HUES64 (cell line): ENCODE data around the gene ELAC1.
A peak's percentile ranks its signal among the peaks of the same experiment; 100 is the strongest.

Source experiments
- H3K27ac ChIP-seq: 2 replicates; pipeline ENCODE4 v1.7.0; 2013; ENCODE audit warnings: low read depth, low read length, inconsistent platforms
- H3K27me3 ChIP-seq: 2 replicates; pipeline ENCODE4 v1.6.1; 2013; ENCODE audit warnings: mild to moderate bottlenecking, low read length; ENCODE audit not compliant: insufficient read depth
- H3K36me3 ChIP-seq: 2 replicates; pipeline ENCODE4 v1.6.1; 2013; ENCODE audit warnings: mild to moderate bottlenecking, low read length; ENCODE audit not compliant: insufficient read depth
- H3K4me1 ChIP-seq: 2 replicates; pipeline ENCODE4 v1.6.1; 2013; ENCODE audit warnings: mild to moderate bottlenecking, low read length, moderate library complexity; ENCODE audit not compliant: insufficient read depth
- H3K4me3 ChIP-seq: 2 replicates; pipeline ENCODE4 v1.5.1; 2013; ENCODE audit warnings: mild to moderate bottlenecking, low read length, moderate library complexity
- H3K9ac ChIP-seq: 2 replicates; pipeline ENCODE4 v1.6.1; 2013; ENCODE audit warnings: mild to moderate bottlenecking, low read depth, low read length
- H3K9me3 ChIP-seq: 2 replicates; pipeline ENCODE4 v1.6.1; 2013; ENCODE audit warnings: low read depth, low read length; ENCODE audit not compliant: insufficient read depth
- WGBS: fragments of 150-250, 120-280 bp; methylation state at CpG from one replicate; pipeline ENCODE4 v1.1.7; 2013; ENCODE audit warnings: missing lambda C conversion rate; 5-methylcytosine and 5-hydroxymethylcytosine counted together

Gene ELAC1

GRCh38 chr18:50973367-50974126 is 5.7 kb downstream of the ELAC1 start:
- Histone ChIP-seq H3K27ac (no peak overlapping the region), H3K36me3 (peaks cover 30% of the 10 kb centered on the region), H3K27me3 (no peaks in the 10 kb centered on the region), H3K4me1 (peaks cover 16% of the 10 kb centered on the region), H3K4me3 (no peak overlapping the region), H3K9me3 (peaks cover 27% of the 10 kb centered on the region), H3K9ac (no peak overlapping the region)
- 90% methylated on average over 4 of the region's 4 CpGs for WGBS

- Histone ChIP-seq H3K9me3 (peaks cover 32% of the 10 kb centered on the region), H3K36me3 (peaks cover 35% of the 10 kb centered on the region), H3K27ac (no peak overlapping the region), H3K4me1 (no peaks in the 10 kb centered on the region), H3K27me3 (no peaks in the 10 kb centered on the region), H3K4me3 (no peak overlapping the region), H3K9ac (no peak overlapping the region)
- WGBS = 83% methylated on average over 5 of the region's 5 CpGs
Measured at GRCh38 chr18:50977037-50977760, 9.4 kb downstream of the ELAC1 start.

- peaks cover 23% of the 10 kb centered on the region for H3K9me3 ChIP-seq
- H3K27ac ChIP-seq = no peak overlapping the region
- H3K9ac ChIP-seq = no peak overlapping the region
- no peak overlapping the region for H3K4me3 ChIP-seq
- H3K4me1 ChIP-seq = no peaks in the 10 kb centered on the region
- peaks cover 22% of the 10 kb centered on the region for H3K36me3 ChIP-seq
- no peaks in the 10 kb centered on the region for H3K27me3 ChIP-seq
- 92% methylated on average over 1 of the region's 1 CpG for WGBS
Measured at GRCh38 chr18:50981381-50981780, 13.5 kb downstream of the ELAC1 start.

- H3K36me3 ChIP-seq = peaks cover 14% of the 10 kb centered on the region; the same call in 1 of the 2 replicates
- WGBS = 94% methylated on average over 8 of the region's 8 CpGs
- no peak overlapping the region for H3K27ac ChIP-seq
- no peaks in the 10 kb centered on the region for H3K27me3 ChIP-seq
- H3K4me1 ChIP-seq = no peaks in the 10 kb centered on the region
- H3K9ac ChIP-seq = no peak overlapping the region
- H3K4me3 ChIP-seq = no peak overlapping the region
- H3K9me3 ChIP-seq = peaks cover 16% of the 10 kb centered on the region
Measured at GRCh38 chr18:50982086-50982801, 14.4 kb downstream of the ELAC1 start.

DNA sequence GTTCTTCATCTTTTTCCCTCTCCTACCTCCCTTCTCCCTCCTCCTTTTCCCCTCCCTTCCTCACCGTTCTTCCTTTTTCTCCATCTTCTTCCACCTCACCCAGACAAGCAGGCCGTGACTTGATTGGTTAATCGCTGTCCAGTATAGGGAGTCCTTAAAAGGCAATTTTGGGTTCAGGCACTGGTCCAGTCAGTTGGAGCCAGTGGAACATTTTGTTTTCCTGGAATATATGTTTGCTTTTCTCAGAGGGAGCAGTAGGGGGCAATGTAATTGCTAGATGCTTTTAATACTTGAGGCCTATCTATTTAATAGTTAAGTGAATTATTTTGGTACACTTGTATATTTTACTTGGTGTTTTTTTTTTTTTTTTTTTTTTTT is 15.0 kb downstream of the ELAC1 start:
- H3K4me3 ChIP-seq = no peak overlapping the region
- H3K9ac ChIP-seq = no peak overlapping the region
- H3K4me1 ChIP-seq = no peaks in the 10 kb centered on the region
- WGBS = 90% methylated on average over 3 of the region's 3 CpGs
- peaks cover 10% of the 10 kb centered on the region; the same call in 1 of the 2 replicates for H3K9me3 ChIP-seq
- peaks cover 9% of the 10 kb centered on the region; the same call in 1 of the 2 replicates for H3K36me3 ChIP-seq
- no peak overlapping the region for H3K27ac ChIP-seq
- no peaks in the 10 kb centered on the region for H3K27me3 ChIP-seq

DNA sequence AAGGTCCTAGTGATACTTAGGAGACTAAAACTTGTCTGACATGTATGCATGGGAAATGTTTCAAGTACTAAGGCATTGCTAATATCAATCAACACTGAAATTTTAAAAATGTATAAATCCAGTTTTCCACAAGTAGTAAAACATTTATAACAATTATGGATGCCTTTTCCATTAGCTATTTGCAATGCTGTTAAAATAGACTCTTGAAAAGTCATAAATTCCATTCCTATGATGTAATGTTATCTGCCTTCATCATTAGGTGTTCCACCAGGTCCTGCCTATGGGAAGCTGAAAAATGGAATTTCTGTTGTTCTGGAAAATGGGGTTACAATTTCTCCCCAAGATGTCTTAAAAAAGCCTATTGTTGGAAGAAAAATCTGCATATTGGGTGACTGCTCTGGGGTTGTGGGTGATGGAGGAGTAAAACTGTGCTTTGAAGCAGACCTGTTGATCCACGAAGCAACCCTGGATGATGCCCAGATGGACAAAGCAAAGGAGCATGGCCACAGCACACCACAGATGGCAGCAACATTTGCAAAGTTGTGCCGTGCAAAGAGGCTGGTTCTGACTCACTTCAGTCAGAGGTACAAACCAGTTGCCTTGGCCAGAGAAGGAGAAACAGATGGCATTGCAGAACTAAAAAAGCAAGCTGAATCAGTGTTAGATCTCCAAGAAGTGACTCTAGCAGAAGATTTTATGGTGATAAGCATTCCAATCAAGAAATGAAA is 18.7 kb downstream of the ELAC1 start:
- Histone ChIP-seq H3K9me3 (no peaks in the 10 kb centered on the region), H3K4me3 (no peak overlapping the region), H3K9ac (no peak overlapping the region), H3K36me3 (no peaks in the 10 kb centered on the region), H3K4me1 (peaks cover 3% of the 10 kb centered on the region), H3K27me3 (no peaks in the 10 kb centered on the region), H3K27ac (no peak overlapping the region)
- 90% methylated on average over 2 of the region's 2 CpGs for WGBS

DNA sequence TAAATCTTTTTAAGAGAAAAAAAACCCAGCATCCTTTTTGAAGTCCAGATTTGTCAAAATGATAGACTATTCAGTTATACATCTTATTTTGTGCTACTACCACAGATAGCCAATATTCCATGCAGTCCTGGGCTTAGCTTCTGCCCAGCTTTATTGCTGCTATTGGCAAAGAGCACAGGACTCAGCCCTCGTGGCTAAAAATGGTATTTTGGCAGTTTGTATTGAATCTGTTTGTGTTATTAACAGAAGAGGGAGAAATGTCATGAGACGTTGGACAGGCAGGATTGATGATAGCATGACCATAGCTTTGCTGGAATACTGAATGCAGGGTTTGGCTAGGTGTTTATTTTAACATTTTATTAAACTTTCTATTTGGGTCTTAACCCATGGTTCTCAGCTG is 19.4 kb downstream of the ELAC1 start:
- H3K27me3 ChIP-seq = no peaks in the 10 kb centered on the region
- peaks cover 11% of the 10 kb centered on the region for H3K4me1 ChIP-seq
- H3K9me3 ChIP-seq = no peaks in the 10 kb centered on the region
- WGBS = 85% methylated on average over 2 of the region's 2 CpGs
- H3K4me3 ChIP-seq = no peak overlapping the region
- no peaks in the 10 kb centered on the region for H3K36me3 ChIP-seq
- no peak overlapping the region for H3K27ac ChIP-seq
- H3K9ac ChIP-seq = no peak overlapping the region

DNA sequence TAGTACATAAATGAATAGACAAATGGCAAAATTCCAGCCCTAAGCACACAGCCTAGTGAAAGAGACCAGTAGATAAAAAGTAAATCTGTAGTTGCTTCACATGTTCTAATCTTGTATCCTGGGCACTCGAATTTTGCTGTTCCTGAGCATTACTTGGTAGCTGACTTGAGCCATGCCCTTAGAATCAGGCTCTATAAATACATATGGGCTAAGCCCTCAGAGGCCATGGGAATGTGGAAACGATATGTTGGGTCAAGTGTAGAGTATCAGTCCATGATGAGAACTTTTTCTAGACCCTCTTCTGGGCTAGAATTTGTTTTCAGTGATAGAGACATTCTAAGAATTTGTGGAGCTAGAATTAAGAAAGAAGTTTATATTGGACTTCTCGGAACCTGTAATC is 21.9 kb downstream of the ELAC1 start:
- Histone ChIP-seq H3K27me3 (no peaks in the 10 kb centered on the region), H3K9ac (no peak overlapping the region)
- WGBS = 94% methylated on average over 3 of the region's 3 CpGs

GRCh38 chr18:50992351-50992762 is 24.5 kb downstream of the ELAC1 start:
- WGBS = 16% methylated on average over 3 of the region's 3 CpGs
- no peaks in the 10 kb centered on the region for H3K27me3 ChIP-seq
- peaks cover 4% of the 10 kb centered on the region; the same call in 1 of the 2 replicates for H3K9me3 ChIP-seq
- H3K9ac ChIP-seq = peak overlapping the region; percentile 73
- H3K4me3 ChIP-seq = peak overlapping the region; percentile 9; the same call in 1 of the 2 replicates
- H3K36me3 ChIP-seq = no peaks in the 10 kb centered on the region
- peak overlapping the region; percentile 63 for H3K27ac ChIP-seq
- peaks cover 16% of the 10 kb centered on the region for H3K4me1 ChIP-seq

More for the DNA sequence above, 21.9 kb downstream of the ELAC1 start:
- Histone ChIP-seq H3K27ac (no peak overlapping the region), H3K4me3 (no peak overlapping the region), H3K4me1 (peaks cover 16% of the 10 kb centered on the region), H3K36me3 (no peaks in the 10 kb centered on the region), H3K9me3 (no peaks in the 10 kb centered on the region)

DNA sequence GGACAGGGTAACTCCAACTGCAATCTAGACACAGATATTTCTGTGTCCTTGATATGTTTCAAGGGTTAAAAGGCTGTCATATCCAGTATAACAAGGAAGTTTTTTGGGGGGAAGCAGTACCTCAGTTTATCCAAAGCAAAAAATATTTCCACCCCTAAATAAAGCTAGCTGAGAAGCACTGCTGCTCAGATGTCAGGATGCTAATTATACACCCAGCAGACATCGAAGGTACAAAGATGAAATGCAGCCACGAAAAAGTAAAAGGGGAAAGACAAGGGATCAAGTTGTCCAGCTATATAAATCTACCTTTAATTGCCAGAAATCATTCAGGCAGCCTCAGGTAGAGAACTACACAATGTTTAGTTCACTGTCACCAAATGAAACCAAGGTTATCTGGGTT is 26.2 kb downstream of the ELAC1 start:
- Histone ChIP-seq H3K36me3 (no peaks in the 10 kb centered on the region), H3K9me3 (peaks cover 4% of the 10 kb centered on the region; the same call in 1 of the 2 replicates), H3K4me3 (no peak overlapping the region), H3K27me3 (no peaks in the 10 kb centered on the region), H3K27ac (no peak overlapping the region), H3K9ac (no peak overlapping the region), H3K4me1 (peaks cover 16% of the 10 kb centered on the region)
- WGBS = 84% methylated on average over 2 of the region's 2 CpGs
